ENCODE results near the gene ZBTB7C. TPM values are rescaled to one million over a fixed set of nuclear protein-coding genes. Genes with fewer than 3 reads are reported as not detected.

Gene ZBTB7C
- total RNA-seq, 1 donor from 2014 or later = 1.1 TPM

- H3K4me3 ChIP-seq (ENCODE audit: low read depth, low read length) = peak overlapping the region; percentile 60
- H3K27me3 ChIP-seq (ENCODE audit: control insufficient read depth, insufficient read depth, low read length) = no peaks in the 10 kb centered on the region
- no peaks in the 10 kb centered on the region for H3K36me3 ChIP-seq (ENCODE audit: control insufficient read depth, insufficient read depth, low read length)
- DNase-seq (ENCODE audit: low read depth) = no peak
- no peak for TF ChIP-seq CTCF (IDR thresholded peaks at IDR 0.05; ENCODE audit: insufficient read depth, low read length, poor library complexity, severe bottlenecking)
These were observed 248.6 kb downstream of the ZBTB7C start for GRCh38 chr18:48160622-48161021.

- H3K36me3 ChIP-seq (ENCODE audit: control insufficient read depth, insufficient read depth, low read length) = no peaks in the 10 kb centered on the region
- no peaks in the 10 kb centered on the region for H3K27me3 ChIP-seq (ENCODE audit: control insufficient read depth, insufficient read depth, low read length)
- no peak for DNase-seq (ENCODE audit: low read depth)
- no peak overlapping the region for H3K4me3 ChIP-seq (ENCODE audit: low read depth, low read length)
- TF ChIP-seq CTCF (IDR thresholded peaks at IDR 0.05; ENCODE audit: insufficient read depth, low read length, poor library complexity, severe bottlenecking) = no peak
These were observed 249.4 kb downstream of the ZBTB7C start for GRCh38 chr18:48159816-48160215.

- Histone ChIP-seq H3K36me3 (ENCODE audit: control insufficient read depth, insufficient read depth, low read length) (no peaks in the 10 kb centered on the region), H3K27me3 (ENCODE audit: control insufficient read depth, insufficient read depth, low read length) (no peaks in the 10 kb centered on the region), H3K4me3 (ENCODE audit: low read depth, low read length) (no peak overlapping the region)
- TF ChIP-seq CTCF (IDR thresholded peaks at IDR 0.05; ENCODE audit: insufficient read depth, low read length, poor library complexity, severe bottlenecking) = no peak
- no peak for DNase-seq (ENCODE audit: low read depth)
These were observed 250.5 kb downstream of the ZBTB7C start for GRCh38 chr18:48158721-48159120.

GRCh38 chr18:48157956-48158355 lies 251.2 kb downstream of the ZBTB7C start:
- H3K36me3 ChIP-seq (ENCODE audit: control insufficient read depth, insufficient read depth, low read length) = no peaks in the 10 kb centered on the region
- no peak overlapping the region for H3K4me3 ChIP-seq (ENCODE audit: low read depth, low read length)
- TF ChIP-seq CTCF (IDR thresholded peaks at IDR 0.05; ENCODE audit: insufficient read depth, low read length, poor library complexity, severe bottlenecking) = no peak
- DNase-seq (ENCODE audit: low read depth) = no peak
- H3K27me3 ChIP-seq (ENCODE audit: control insufficient read depth, insufficient read depth, low read length) = no peaks in the 10 kb centered on the region

GRCh38 chr18:48155856-48156255 lies 253.3 kb downstream of the ZBTB7C start:
- Histone ChIP-seq H3K27me3 (ENCODE audit: control insufficient read depth, insufficient read depth, low read length) (no peaks in the 10 kb centered on the region), H3K4me3 (ENCODE audit: low read depth, low read length) (no peak overlapping the region), H3K36me3 (ENCODE audit: control insufficient read depth, insufficient read depth, low read length) (no peaks in the 10 kb centered on the region)
- no peak for TF ChIP-seq CTCF (IDR thresholded peaks at IDR 0.05; ENCODE audit: insufficient read depth, low read length, poor library complexity, severe bottlenecking)
- DNase-seq (ENCODE audit: low read depth) = no peak

- Histone ChIP-seq H3K36me3 (ENCODE audit: control insufficient read depth, insufficient read depth, low read length) (no peaks in the 10 kb centered on the region), H3K4me3 (ENCODE audit: low read depth, low read length) (no peak overlapping the region), H3K27me3 (ENCODE audit: control insufficient read depth, insufficient read depth, low read length) (no peaks in the 10 kb centered on the region)
- DNase-seq (ENCODE audit: low read depth) = no peak
- no peak for TF ChIP-seq CTCF (IDR thresholded peaks at IDR 0.05; ENCODE audit: insufficient read depth, low read length, poor library complexity, severe bottlenecking)
These were observed 254.4 kb downstream of the ZBTB7C start for GRCh38 chr18:48154828-48155227.

Measured in kidney epithelial cell (primary cell).